ENCODE data around the gene C1GALT1C1.
"Not testable (repeated sequence)": the region's sequence is repeated elsewhere in the genome, so short reads cannot be mapped to it uniquely, and the experiment has no call there.

Gene C1GALT1C1

GRCh38 chrX:120629667-120630537 lies at the start of gene C1GALT1C1:
Gene C1GALT1C1, minus strand, starts transcription at chrX:120630054. Its CDS starts 2,888 bp downstream, at chrX:120627166.
- no peaks in the 10 kb centered on the region for H3K27me3 ChIP-seq (ENCODE audit: insufficient read depth, insufficient read length)
- H3K9me3 ChIP-seq (ENCODE audit: insufficient read depth, low read length), result no peaks in the 10 kb centered on the region
- peak within 1 kb of the TSS; percentile 62 for H3K4me3 ChIP-seq (ENCODE audit: insufficient read length, low read depth)
- H3K9ac ChIP-seq (ENCODE audit: insufficient read length, low read depth), result peak within 1 kb of the TSS; percentile 82
- no peaks in the 10 kb centered on the region for H3K36me3 ChIP-seq (ENCODE audit: insufficient read depth, insufficient read length, low read length)
- peak; percentile 94 for DNase-seq (ENCODE audit: low read depth, low spot score)
- TF ChIP-seq SUZ12 (IDR thresholded peaks at IDR 0.05; ENCODE audit: extremely low read depth, insufficient read depth, insufficient read length), result no peak
- TF ChIP-seq ZNF274 (IDR thresholded peaks at IDR 0.05; ENCODE audit: low read depth, low read length), result no peak
- TF ChIP-seq YY1 (IDR thresholded peaks at IDR 0.05; ENCODE audit: insufficient read depth, insufficient read length), result no peak
- no peaks in the 10 kb centered on the region for H3K4me1 ChIP-seq (ENCODE audit: insufficient read depth, insufficient read length)

DNA sequence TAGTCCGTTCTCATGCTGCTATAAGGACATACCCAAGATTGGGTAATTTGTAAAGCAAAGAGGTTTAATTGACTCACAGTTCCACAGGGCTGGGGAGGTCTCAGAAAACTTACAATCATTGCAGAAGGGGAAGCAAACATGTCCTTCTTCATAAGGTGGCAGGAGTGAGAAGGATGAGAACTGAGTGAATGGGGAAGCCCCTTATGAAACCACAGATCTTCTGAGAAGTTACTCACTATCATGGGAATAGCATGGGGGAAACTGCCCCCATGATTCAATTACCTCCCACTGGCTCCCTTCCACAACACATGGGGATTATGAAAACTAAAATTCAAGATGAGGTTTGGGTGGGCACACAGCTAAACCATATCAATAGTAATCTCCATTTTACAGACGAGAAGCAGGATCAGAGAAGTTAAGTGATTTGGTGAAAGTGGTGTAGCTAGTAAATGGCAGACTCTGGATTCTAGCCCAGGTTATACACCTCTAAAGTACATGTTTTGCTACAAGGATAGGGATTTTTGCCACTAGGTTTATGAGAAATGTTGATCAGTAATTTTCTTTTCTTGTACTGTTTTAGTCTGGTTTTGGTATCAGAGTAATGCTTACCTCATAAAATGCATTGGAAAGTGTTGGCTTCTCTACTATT lies 47.3 kb upstream of the C1GALT1C1 start:
- H3K9ac ChIP-seq (ENCODE audit: insufficient read length, low read depth), result no peak overlapping the region
- DNase-seq (ENCODE audit: low read depth, low spot score), result no peak
- H3K36me3 ChIP-seq (ENCODE audit: insufficient read depth, insufficient read length, low read length), result no peaks in the 10 kb centered on the region
- no peaks in the 10 kb centered on the region for H3K27me3 ChIP-seq (ENCODE audit: insufficient read depth, insufficient read length)
- TF ChIP-seq YY1 (IDR thresholded peaks at IDR 0.05; ENCODE audit: insufficient read depth, insufficient read length) (no peak), ZNF274 (IDR thresholded peaks at IDR 0.05; ENCODE audit: low read depth, low read length) (no peak), SUZ12 (IDR thresholded peaks at IDR 0.05; ENCODE audit: extremely low read depth, insufficient read depth, insufficient read length) (no peak)
- H3K4me1 ChIP-seq (ENCODE audit: insufficient read depth, insufficient read length), result no peaks in the 10 kb centered on the region
- H3K4me3 ChIP-seq (ENCODE audit: insufficient read length, low read depth), result no peak overlapping the region
- peaks cover 13% of the 10 kb centered on the region; the same call in 1 of the 2 replicates for H3K9me3 ChIP-seq (ENCODE audit: insufficient read depth, low read length)

- no peak for TF ChIP-seq ZNF274 (IDR thresholded peaks at IDR 0.05; ENCODE audit: low read depth, low read length)
- no peak for TF ChIP-seq YY1 (IDR thresholded peaks at IDR 0.05; ENCODE audit: insufficient read depth, insufficient read length)
- TF ChIP-seq SUZ12 (IDR thresholded peaks at IDR 0.05; ENCODE audit: extremely low read depth, insufficient read depth, insufficient read length), result no peak
These were observed 43.1 kb upstream of the C1GALT1C1 start for GRCh38 chrX:120672841-120673530.

DNA sequence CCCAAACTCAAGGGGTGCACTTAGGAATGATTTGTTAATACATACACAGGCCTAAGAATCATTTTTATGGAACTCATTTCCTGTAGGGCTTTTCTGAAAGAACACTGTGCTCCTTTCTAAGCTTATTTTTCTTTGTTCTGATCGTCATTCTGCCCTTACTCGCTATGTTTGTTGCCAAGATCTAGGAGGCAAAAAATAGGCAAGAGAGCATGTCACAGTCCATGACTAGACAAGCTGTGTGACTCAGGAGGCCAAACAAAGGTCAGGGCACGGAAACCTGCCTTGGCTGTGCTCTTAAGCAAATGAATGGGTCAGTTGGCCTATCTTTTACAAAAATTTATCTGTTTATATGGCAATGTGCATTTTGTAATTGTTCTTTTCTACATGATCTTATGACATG lies 42.5 kb upstream of the C1GALT1C1 start:
- Histone ChIP-seq H3K9me3 (ENCODE audit: insufficient read depth, low read length) (peaks cover 13% of the 10 kb centered on the region; the same call in 1 of the 2 replicates), H3K9ac (ENCODE audit: insufficient read length, low read depth) (no peak overlapping the region), H3K27me3 (ENCODE audit: insufficient read depth, insufficient read length) (no peaks in the 10 kb centered on the region), H3K4me1 (ENCODE audit: insufficient read depth, insufficient read length) (no peaks in the 10 kb centered on the region), H3K36me3 (ENCODE audit: insufficient read depth, insufficient read length, low read length) (no peaks in the 10 kb centered on the region), H3K4me3 (ENCODE audit: insufficient read length, low read depth) (no peak overlapping the region)
- no peak for DNase-seq (ENCODE audit: low read depth, low spot score)
- TF ChIP-seq SUZ12 (IDR thresholded peaks at IDR 0.05; ENCODE audit: extremely low read depth, insufficient read depth, insufficient read length), result no peak
- no peak for TF ChIP-seq YY1 (IDR thresholded peaks at IDR 0.05; ENCODE audit: insufficient read depth, insufficient read length)
- no peak for TF ChIP-seq ZNF274 (IDR thresholded peaks at IDR 0.05; ENCODE audit: low read depth, low read length)

More at GRCh38 chrX:120672841-120673530, 43.1 kb upstream of the C1GALT1C1 start:
- H3K4me3 ChIP-seq (ENCODE audit: insufficient read length, low read depth), result no peak overlapping the region
- peaks cover 13% of the 10 kb centered on the region; the same call in 1 of the 2 replicates for H3K9me3 ChIP-seq (ENCODE audit: insufficient read depth, low read length)
- no peak for DNase-seq (ENCODE audit: low read depth, low spot score)
- no peaks in the 10 kb centered on the region for H3K4me1 ChIP-seq (ENCODE audit: insufficient read depth, insufficient read length)
- no peaks in the 10 kb centered on the region for H3K27me3 ChIP-seq (ENCODE audit: insufficient read depth, insufficient read length)
- no peaks in the 10 kb centered on the region for H3K36me3 ChIP-seq (ENCODE audit: insufficient read depth, insufficient read length, low read length)
- H3K9ac ChIP-seq (ENCODE audit: insufficient read length, low read depth), result no peak overlapping the region

DNA sequence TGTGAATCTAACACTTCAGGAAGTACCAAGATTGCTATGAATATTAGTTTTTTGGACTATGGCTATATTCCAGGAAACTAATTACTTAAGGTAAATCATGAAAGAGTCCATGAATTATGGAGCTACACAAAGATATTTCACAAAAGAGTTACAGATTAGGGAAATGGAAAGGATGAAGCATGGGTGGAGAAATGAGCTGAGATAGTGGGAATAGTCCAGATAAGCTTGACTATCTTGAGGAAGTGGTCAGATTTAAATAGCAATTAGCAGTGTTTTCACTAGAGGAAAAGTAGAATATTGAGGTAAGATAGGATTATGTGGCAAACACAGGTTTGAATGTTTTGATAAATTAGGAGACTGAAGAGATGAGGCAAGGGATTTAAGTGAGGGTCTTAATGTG lies 42.1 kb upstream of the C1GALT1C1 start:
- TF ChIP-seq SUZ12 (IDR thresholded peaks at IDR 0.05; ENCODE audit: extremely low read depth, insufficient read depth, insufficient read length), result no peak
- no peak for TF ChIP-seq ZNF274 (IDR thresholded peaks at IDR 0.05; ENCODE audit: low read depth, low read length)
- TF ChIP-seq YY1 (IDR thresholded peaks at IDR 0.05; ENCODE audit: insufficient read depth, insufficient read length), result no peak
- Histone ChIP-seq H3K4me1 (ENCODE audit: insufficient read depth, insufficient read length) (no peaks in the 10 kb centered on the region), H3K27me3 (ENCODE audit: insufficient read depth, insufficient read length) (no peaks in the 10 kb centered on the region), H3K9me3 (ENCODE audit: insufficient read depth, low read length) (peaks cover 13% of the 10 kb centered on the region; the same call in 1 of the 2 replicates), H3K4me3 (ENCODE audit: insufficient read length, low read depth) (no peak overlapping the region), H3K9ac (ENCODE audit: insufficient read length, low read depth) (no peak overlapping the region), H3K36me3 (ENCODE audit: insufficient read depth, insufficient read length, low read length) (no peaks in the 10 kb centered on the region)
- DNase-seq (ENCODE audit: low read depth, low spot score), result no peak

DNA sequence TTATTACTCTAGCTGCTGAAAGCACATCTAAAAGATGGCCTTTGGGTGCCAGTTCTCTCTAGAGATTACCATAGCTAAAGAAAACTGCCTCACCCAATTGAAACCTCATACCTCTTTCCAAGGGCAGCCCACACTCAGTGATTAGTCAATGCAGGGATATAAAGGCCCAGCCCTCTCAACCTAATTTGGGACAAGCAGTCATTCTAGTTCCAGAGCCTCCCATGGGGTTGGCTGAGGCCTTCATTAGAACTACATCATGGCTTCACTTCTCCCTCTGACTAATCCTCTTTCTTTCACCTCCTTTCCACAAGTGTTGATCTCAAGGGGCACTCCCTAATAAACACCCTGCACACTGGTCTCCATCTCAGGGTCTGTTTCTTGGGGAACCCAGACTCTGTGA lies 38.5 kb upstream of the C1GALT1C1 start:
- TF ChIP-seq SUZ12 (IDR thresholded peaks at IDR 0.05; ENCODE audit: extremely low read depth, insufficient read depth, insufficient read length) (no peak), ZNF274 (IDR thresholded peaks at IDR 0.05; ENCODE audit: low read depth, low read length) (no peak), YY1 (IDR thresholded peaks at IDR 0.05; ENCODE audit: insufficient read depth, insufficient read length) (no peak)
- H3K9ac ChIP-seq (ENCODE audit: insufficient read length, low read depth), result no peak overlapping the region
- no peaks in the 10 kb centered on the region for H3K36me3 ChIP-seq (ENCODE audit: insufficient read depth, insufficient read length, low read length)
- no peaks in the 10 kb centered on the region for H3K9me3 ChIP-seq (ENCODE audit: insufficient read depth, low read length)
- H3K4me1 ChIP-seq (ENCODE audit: insufficient read depth, insufficient read length), result no peaks in the 10 kb centered on the region
- DNase-seq (ENCODE audit: low read depth, low spot score), result no peak
- H3K4me3 ChIP-seq (ENCODE audit: insufficient read length, low read depth), result no peak overlapping the region
- H3K27me3 ChIP-seq (ENCODE audit: insufficient read depth, insufficient read length), result no peaks in the 10 kb centered on the region

DNA sequence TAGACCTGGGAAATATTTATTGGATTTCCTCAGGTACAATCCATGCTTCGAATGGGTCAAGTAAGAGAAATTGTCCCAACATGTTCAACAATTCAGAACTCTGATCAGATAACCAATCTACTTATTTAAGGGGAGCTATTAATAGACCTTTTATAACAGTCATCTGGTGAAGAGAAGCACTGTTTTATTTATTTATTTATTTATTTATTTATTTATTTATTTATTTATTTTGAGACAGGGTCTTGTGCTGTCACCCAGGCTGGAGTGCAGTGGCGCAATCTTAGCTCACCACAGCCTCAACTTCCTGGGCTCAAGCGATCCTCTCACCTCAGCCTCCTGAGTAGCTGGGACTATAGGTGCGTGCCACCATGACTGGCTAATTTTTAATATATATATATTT lies 34.7 kb upstream of the C1GALT1C1 start:
- not testable (repeated sequence) for H3K4me1 ChIP-seq (ENCODE audit: insufficient read depth, insufficient read length); H3K9ac ChIP-seq (ENCODE audit: insufficient read length, low read depth); H3K27me3 ChIP-seq (ENCODE audit: insufficient read depth, insufficient read length); H3K36me3 ChIP-seq (ENCODE audit: insufficient read depth, insufficient read length, low read length); DNase-seq (ENCODE audit: low read depth, low spot score); H3K9me3 ChIP-seq (ENCODE audit: insufficient read depth, low read length); H3K4me3 ChIP-seq (ENCODE audit: insufficient read length, low read depth)

All from NT2/D1 (cell line).